HG03039 (cell line): ENCODE data around the gene PRRG3.

Experiments
- ATAC-seq: cut with Tn5 transposase; IDR thresholded peaks from one replicate; pipeline ENCODE4 v1.9.1; 2021; ENCODE audit warnings: mild to moderate bottlenecking, moderate library complexity; ENCODE audit not compliant: unreplicated experiment

The PRRG3 gene

DNA sequence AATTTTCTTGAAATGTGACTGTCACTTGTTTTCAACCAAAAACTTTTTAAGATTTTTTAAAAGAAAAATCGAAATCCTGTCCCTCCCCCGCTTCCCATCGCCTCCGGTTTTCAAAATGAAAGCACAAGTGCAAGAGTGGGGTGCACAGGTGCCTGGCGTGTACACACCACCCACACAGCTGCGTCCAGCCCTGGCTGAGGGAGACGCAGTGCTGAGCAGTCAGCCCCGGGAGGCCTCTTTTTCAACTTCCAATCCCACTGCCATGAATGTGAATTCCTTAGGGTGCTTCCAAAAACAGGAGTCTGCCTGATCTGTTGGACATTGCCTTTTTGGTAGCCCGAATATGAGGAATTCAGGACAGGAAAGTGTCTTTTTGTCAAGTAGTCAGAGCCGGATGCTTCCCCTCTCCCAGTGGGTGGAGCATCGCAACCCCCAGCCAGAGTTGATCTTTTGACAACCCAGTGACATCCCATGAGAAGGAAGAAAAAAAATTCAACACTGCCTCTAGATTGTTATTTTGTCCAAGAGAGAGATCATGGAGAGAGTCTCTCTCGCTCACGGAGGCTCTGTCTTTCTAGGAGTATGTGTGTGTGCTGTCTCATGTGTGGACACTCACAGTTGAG is 8.9 kb downstream of the PRRG3 start:
- no peak for ATAC-seq

DNA sequence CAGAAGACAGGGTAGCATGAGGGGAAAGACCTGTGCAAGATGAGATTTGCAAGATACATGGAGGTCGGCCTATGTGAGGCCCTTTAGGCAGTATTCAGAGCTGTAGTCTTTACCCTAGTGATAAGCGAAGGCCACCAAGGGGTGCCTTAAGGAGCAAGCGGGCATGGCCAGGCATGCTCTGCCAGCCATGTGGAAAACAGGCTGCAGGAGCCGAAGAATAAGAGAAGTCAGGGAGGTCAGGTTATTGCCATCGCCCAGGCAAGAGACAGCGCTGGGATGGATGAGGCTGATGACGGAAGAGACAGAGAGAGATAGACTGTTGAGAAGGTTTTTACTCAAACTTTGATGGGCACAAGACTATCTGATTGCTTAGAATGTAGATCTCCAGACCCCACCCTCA is 13.6 kb downstream of the PRRG3 start:
- no peak for ATAC-seq

DNA sequence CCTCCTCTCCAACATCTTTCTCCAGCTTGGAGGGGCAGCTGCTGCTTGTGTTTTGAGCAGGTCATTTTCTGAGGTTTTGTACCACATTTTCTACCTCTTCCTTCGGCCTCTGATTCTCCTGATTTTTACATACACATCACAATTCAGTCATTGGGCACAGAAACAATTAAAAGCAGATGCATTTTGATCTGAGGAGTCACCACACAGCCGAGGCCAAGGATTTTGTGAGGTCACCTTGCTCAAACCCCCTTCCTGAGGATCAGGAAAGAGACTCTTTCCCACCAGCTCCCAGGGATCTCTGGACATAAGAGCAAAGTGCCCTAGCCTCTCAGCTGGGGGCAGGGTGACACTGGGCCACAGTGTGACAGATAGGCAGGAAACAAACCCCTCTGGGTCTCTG is 15.2 kb downstream of the PRRG3 start:
- no peak for ATAC-seq

DNA sequence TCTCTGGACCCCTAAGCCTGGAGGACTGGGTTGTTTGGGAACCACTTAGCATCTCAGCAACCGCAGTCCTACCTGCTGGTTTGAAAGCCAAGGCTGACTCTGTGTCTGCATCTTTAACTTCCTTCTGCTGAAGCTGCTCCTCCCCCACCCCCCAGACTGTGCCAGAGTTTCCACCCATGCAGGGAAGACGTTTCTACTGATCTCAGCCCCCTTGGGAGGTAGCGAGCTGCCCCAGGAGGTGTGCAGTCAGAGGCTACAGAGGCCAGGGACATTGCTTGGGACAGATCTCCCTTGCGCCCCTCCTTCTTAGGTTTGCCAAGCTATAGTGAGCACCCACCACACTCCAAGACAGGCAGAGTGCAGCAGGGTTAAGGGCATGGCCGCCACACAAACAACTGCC is 15.9 kb downstream of the PRRG3 start:
- no peak for ATAC-seq

GRCh38 chrX:151711787-151712186 is 16.5 kb downstream of the PRRG3 start:
- no peak for ATAC-seq

DNA sequence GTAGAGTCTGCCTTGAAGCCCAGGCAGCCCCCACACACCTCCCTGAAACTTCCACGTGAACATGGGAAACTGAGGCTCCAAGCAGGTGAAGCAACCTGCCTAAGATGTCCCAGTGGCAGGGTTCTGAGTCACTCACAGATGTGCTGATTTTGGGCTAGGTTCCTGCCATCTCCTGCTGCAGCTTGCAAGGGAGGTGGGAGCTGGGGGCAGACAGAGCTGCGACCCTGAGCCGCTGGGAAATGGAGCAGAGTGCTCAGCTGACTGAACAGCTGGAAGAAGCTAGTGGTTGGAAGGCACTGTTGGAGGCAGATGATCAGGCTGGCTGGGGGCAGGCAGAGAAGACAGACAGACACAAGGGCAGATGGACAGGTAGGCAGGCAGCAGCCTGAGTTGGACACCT is 17.0 kb downstream of the PRRG3 start:
- no peak for ATAC-seq

DNA sequence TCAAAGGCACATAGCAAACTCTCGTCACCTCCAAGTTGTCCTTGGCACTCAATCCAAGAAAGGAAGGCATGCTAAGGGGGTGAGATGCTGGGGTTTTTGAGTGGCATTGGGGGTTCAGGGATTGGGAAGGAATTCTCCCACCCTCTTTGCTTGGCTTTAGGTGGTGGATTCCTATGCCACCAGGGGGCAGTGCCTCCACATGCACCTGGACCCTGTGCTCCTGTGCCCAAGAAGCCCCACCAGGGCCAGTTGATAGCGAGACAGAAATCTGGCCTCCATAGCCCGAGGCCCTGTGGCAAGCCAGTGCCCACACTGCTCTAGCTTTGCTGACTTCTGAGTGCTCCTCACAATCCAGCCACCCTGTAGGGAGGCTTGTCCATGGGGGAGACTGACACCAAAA is 18.6 kb downstream of the PRRG3 start:
- ATAC-seq: no peak

DNA sequence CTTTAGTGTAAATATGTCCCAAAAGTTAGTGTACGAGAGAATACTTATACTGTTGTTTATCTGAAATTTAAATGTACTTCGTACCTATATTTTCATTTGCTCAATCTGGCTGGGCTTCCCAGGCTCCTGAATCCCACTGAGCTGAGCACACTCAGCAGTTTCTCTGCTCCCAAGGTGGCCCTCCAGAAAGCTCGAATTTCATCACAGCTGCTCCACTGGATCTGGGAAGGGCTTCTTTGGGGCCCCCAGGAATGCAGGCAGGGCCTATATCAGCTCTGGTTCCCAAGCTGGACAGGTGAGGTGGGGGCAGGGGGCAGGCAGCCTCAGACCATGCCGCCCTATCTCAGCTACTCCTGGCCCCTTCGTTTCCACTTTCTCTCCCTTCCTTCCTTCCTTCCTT is 19.1 kb downstream of the PRRG3 start:
- ATAC-seq: no peak

DNA sequence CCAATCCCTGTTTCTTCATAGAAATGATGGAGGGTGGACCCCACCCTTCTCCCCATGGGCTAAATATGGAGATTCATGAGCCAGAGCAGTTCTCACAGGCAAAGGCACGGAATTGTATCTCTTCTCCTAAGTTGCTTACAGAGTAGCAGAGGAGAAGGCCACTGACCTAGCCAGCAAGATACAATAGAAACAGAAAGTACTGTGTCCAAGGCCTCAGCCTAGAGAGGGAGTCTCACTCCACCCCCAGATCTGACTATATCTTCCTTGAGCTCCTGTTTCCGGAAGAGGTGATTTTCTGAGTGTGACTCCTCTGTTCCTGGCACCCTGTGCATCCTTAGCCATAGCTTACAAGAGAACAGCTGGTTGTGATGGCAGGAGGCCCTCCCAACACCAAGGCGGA is 20.5 kb downstream of the PRRG3 start, which contains the start of gene FATE1:
FATE1 (plus strand) TSS at position 284 of the 400 bp plus-strand sequence; CDS start at position 369, 85 bp downstream.
- ATAC-seq: no peak

DNA sequence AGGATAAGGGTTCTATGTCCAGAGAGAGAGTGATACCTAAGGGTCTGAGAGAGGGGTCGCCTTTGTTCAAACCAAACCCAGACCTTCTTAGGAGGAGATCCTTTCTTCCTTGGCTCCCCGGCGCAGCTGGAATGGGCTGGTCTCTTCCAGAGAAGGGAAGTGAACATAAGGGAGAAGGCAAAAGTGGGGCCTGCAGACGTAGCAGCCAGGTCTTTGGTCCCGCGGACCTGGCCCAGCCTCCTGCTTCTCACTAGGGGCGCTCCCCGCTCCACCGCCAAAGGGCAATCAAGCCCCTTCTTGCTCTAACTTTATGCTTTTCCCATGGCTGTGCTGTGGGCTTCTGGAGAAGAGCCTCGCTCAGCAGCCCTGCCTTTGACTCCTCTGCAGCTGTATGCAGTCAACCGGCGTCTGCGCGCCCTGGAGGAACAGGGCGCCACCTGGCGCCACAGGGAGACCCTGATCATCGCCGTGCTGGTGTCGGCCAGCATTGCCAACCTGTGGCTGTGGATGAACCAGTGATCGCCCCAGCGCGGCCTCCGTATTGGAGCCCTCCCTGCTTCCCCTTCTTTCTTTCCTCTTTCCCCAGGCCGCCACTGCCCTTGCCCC is 27.1 kb downstream of the PRRG3 start:
- ATAC-seq: no peak

DNA sequence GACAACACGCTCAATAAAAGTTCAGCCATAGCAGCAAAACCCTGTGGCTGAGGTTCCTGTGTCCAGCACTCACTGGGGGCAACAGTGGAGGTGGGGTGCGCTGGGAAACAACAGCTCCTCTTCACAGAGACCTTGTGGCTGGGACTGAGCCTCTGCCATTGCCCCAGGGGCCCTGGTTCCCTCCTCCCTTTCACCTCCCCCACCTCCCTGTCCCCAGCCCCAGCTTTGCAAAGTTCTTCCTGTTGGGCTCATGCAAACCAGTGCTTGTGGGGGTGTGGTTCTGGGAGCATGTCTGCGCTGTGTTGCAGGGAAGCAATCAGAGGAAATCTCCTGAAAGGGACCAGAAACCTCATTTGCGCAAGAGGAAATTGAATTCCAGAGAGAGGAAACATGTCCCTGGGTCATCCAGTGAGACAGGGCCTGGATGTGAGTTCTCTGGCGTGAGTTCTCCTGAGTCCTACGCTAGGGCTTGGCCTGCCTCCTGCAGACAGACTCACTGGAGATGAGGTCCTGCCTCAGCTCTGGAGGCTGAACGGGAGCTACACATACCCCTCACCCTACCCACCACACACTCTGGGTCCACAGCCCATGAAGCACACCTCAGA is 28.0 kb downstream of the PRRG3 start:
- ATAC-seq: no peak

GRCh38 chrX:151724563-151725337 is 29.5 kb downstream of the PRRG3 start:
- no peak for ATAC-seq

- no peak for ATAC-seq
Measured at GRCh38 chrX:151725338-151725614, 30.0 kb downstream of the PRRG3 start.

- no peak for ATAC-seq
Measured at GRCh38 chrX:151726751-151727150, 31.5 kb downstream of the PRRG3 start.

DNA sequence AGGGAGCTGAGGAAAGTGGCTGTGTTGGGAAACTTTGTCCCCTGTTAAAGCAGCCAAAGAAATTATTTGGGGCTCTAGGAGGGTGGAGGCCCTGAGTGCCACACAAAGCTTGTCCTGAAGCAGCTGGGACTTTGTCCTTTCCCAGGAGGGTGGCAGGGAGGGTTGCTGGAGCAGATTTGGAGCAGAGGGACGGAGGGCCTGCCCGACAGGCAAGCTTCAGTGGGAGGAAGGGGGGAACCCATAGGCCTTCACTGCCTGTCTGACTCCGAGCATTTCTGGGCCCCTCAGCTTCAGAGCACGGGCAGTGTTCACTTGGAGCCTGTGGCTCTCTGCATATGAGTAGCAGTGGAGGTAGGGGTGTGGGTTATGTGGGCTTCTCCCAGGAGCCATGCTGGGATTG is 32.1 kb downstream of the PRRG3 start:
- no peak for ATAC-seq

DNA sequence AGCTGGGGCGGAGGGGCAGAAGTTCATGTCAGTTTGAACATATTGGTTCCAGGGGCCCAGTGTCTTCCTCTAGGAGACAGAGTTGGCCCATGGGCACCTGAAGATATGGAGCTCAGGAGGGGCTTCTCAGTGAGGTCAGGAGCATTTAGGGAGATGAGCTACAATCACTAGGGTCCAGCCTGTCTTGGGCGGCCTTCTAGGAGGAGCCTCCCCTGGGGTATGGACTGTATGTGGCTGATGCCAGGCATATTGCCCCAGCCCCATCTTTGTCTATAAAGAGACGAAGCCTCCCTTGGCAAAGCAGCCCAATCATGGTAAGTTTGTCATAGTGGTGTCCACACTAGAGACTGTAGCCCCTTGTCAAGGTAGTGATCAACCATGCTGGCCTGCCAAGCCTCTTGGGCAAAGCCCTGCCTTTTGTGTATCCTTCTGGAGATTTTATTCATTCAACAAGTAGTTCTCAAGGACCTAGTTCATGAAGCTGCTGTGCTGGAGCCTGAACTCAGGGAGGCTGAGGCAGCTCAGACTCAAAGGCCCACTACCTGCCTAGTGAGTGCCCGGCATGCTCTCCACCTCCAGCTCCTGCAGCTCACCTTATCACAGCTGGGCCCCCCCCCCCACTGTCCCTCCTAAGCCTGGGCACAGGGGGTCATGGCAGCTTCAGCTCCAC is 33.9 kb downstream of the PRRG3 start:
- ATAC-seq: no peak

GRCh38 chrX:151734446-151734845 is 39.2 kb downstream of the PRRG3 start, which contains the start of gene CNGA2:
TSS of gene CNGA2 (plus strand) at chrX:151734746. CDS start at chrX:151738484, 3,738 bp downstream.
- no peak for ATAC-seq

DNA sequence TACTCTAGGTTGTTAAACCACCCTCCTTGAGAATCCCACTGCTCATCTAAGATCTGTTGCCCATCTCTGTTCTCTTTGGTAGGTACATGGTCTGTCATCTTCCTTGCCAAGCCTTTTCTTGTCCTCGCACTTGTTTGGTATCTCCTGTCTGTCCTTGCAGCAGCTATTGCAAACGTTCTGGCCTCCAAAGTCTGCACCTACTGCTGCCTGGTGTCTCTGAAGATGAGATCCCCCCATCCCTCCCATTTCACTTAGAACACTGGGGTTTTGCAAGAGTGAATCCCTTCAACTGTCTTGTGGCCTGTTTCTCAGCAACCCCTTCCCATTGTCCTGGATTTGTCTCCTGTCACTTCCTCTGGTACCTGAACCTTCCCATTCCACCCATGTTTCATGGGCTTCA is 40.0 kb downstream of the PRRG3 start:
- no peak for ATAC-seq

DNA sequence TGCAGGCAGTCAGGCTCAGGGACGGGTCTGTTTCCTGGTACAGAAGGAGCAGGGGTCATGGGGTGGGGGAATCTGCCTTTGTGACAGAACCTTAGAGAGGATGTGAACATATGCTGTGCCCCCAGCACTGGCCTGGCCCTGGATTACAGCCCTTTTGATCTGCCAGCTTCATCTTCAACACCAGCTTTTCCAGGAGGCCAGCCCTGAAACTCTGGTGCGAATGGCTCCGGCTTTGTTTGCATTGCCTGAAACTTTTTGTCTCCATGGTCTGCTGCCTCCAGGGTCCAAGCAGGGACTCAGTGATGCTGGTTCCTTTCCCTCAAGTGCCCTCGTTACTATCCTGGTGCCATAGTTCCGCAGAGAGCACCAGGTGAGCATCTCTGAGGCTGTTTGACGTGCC is 41.4 kb downstream of the PRRG3 start:
- ATAC-seq: no peak

GRCh38 chrX:151737494-151737893 is 42.2 kb downstream of the PRRG3 start:
- ATAC-seq: no peak

- ATAC-seq: no peak
Measured at GRCh38 chrX:151738751-151739150, 43.5 kb downstream of the PRRG3 start.
